ENCODE results near the gene IFFO2. TPM values are rescaled to one million over a fixed set of nuclear protein-coding genes. Genes with fewer than 3 reads are reported as not detected.

Gene IFFO2
- total RNA-seq, 6 donors from 2014 or later = 9.2 to 19.3 (median 11.0) TPM

- no peaks in the 10 kb centered on the region for H3K27me3 ChIP-seq
- no peak overlapping the region for H3K4me3 ChIP-seq
- WGBS, 2 donors = 22 to 28% methylated on average over 13 to 14 of the region's 14 CpGs
- H3K9me3 ChIP-seq = no peaks in the 10 kb centered on the region
- TF ChIP-seq CTCF (IDR thresholded peaks at IDR 0.05) = no peak
- no peak for TF ChIP-seq EP300 (IDR thresholded peaks at IDR 0.05)
- H3K27ac ChIP-seq = peak overlapping the region; percentile 61 to 91 (median 88)
- DNase-seq = no peak
- H3K4me1 ChIP-seq = peaks cover 61 to 70% (median 68%) of the 10 kb centered on the region in 4 donors
- peaks cover 0 to 20% (median 11%) of the 10 kb centered on the region in 4 donors for H3K36me3 ChIP-seq
- no peak for ATAC-seq (ENCODE audit: low FRiP score in 2 of 2)
Observed at GRCh38 chr1:18923756-18924211, 32.7 kb downstream of the IFFO2 start.

GRCh38 chr1:18922848-18923755 is 33.4 kb downstream of the IFFO2 start:
- DNase-seq = no peak

GRCh38 chr1:18922319-18922726 is 34.2 kb downstream of the IFFO2 start:
- peak in 1 of 2 donors; percentile 86 for DNase-seq
- TF ChIP-seq EP300 (IDR thresholded peaks at IDR 0.05) (no peak), POLR2A (IDR thresholded peaks at IDR 0.05) (peak in 1 of 4 donors; percentile 38), POLR2AphosphoS5 (IDR thresholded peaks at IDR 0.05) (peak; percentile 52 to 60), CTCF (IDR thresholded peaks at IDR 0.05) (peak in 4 of 6 experiments; percentile 18 to 26 (median 20))
- Histone ChIP-seq H3K4me1 (peaks cover 46 to 58% (median 54%) of the 10 kb centered on the region in 4 donors), H3K27ac (peak overlapping the region; percentile 61 to 91 (median 88)), H3K4me3 (no peak overlapping the region), H3K36me3 (peaks cover 0 to 29% (median 11%) of the 10 kb centered on the region in 4 donors), H3K27me3 (no peaks in the 10 kb centered on the region), H3K9me3 (no peaks in the 10 kb centered on the region)
- ATAC-seq (ENCODE audit: low FRiP score in 2 of 2) = peak; percentile 55 to 88
- 18 to 34% methylated on average over 8 of the region's 8 CpGs for WGBS, 2 donors

More at GRCh38 chr1:18922848-18923755, 33.4 kb downstream of the IFFO2 start:
- Histone ChIP-seq H3K4me1 (peaks cover 54 to 66% (median 61%) of the 10 kb centered on the region in 4 donors), H3K27ac (peak overlapping the region; percentile 61 to 91 (median 88)), H3K27me3 (no peaks in the 10 kb centered on the region), H3K36me3 (peaks cover 0 to 22% (median 11%) of the 10 kb centered on the region in 4 donors), H3K9me3 (no peaks in the 10 kb centered on the region), H3K4me3 (no peak overlapping the region)
- ATAC-seq (ENCODE audit: low FRiP score in 2 of 2) = no peak
- TF ChIP-seq CTCF (IDR thresholded peaks at IDR 0.05) (no peak), POLR2AphosphoS5 (IDR thresholded peaks at IDR 0.05) (no peak), EP300 (IDR thresholded peaks at IDR 0.05) (no peak), POLR2A (IDR thresholded peaks at IDR 0.05) (no peak)
- WGBS, 2 donors = 64 to 72% methylated on average over 15 to 17 of the region's 18 CpGs

GRCh38 chr1:18921516-18922251 is 34.8 kb downstream of the IFFO2 start:
- DNase-seq = no peak
- H3K27me3 ChIP-seq = no peaks in the 10 kb centered on the region
- TF ChIP-seq CTCF (IDR thresholded peaks at IDR 0.05) = peak in 1 of 6 experiments; percentile 31
- no peak for TF ChIP-seq POLR2AphosphoS5 (IDR thresholded peaks at IDR 0.05)
- no peaks in the 10 kb centered on the region for H3K9me3 ChIP-seq
- peak overlapping the region; percentile 61 to 91 (median 88) for H3K27ac ChIP-seq
- 70 to 79% methylated on average over 17 of the region's 17 CpGs for WGBS, 2 donors
- no peak overlapping the region for H3K4me3 ChIP-seq
- peaks cover 40 to 52% (median 47%) of the 10 kb centered on the region in 4 donors for H3K4me1 ChIP-seq
- H3K36me3 ChIP-seq = peaks cover 0 to 34% (median 14%) of the 10 kb centered on the region in 4 donors
- no peak for ATAC-seq (ENCODE audit: low FRiP score in 2 of 2)

All from upper lobe of left lung (tissue), 6 donors.